ENCODE measurements around the gene ALDH8A1. TPM values are rescaled to one million over a fixed set of nuclear protein-coding genes. Genes with fewer than 3 reads are reported as not detected.

ALDH8A1 gene
- total RNA-seq, 4 donors from 2014 or later: 0.56 to 2.4 (median 1.0) TPM; not detected in 1

DNA sequence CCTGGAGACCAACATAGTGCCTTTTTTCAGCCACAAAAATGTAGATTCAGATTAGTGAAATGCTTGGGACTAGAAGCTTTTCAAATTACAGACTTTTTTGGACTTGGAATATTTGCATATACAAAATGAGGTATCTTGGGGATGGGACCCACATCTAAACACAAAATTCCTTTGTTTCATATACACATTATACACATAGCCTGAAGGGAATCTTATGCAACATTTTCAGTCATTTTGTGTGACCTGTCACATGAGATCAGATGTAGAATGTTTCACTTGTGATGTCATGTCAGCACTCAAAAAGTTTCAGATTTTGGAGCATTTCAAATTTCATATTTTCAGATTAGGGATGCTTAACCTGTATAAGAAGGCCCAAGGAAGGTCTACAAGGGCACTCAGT is 44.5 kb upstream of the ALDH8A1 start:
- H3K4me1 ChIP-seq: no peaks in the 10 kb centered on the region
- no peak overlapping the region for H3K4me3 ChIP-seq
- no peaks in the 10 kb centered on the region for H3K9me3 ChIP-seq
- no peaks in the 10 kb centered on the region for H3K27me3 ChIP-seq
- H3K27ac ChIP-seq: no peak overlapping the region
- TF ChIP-seq, protein P1, sequence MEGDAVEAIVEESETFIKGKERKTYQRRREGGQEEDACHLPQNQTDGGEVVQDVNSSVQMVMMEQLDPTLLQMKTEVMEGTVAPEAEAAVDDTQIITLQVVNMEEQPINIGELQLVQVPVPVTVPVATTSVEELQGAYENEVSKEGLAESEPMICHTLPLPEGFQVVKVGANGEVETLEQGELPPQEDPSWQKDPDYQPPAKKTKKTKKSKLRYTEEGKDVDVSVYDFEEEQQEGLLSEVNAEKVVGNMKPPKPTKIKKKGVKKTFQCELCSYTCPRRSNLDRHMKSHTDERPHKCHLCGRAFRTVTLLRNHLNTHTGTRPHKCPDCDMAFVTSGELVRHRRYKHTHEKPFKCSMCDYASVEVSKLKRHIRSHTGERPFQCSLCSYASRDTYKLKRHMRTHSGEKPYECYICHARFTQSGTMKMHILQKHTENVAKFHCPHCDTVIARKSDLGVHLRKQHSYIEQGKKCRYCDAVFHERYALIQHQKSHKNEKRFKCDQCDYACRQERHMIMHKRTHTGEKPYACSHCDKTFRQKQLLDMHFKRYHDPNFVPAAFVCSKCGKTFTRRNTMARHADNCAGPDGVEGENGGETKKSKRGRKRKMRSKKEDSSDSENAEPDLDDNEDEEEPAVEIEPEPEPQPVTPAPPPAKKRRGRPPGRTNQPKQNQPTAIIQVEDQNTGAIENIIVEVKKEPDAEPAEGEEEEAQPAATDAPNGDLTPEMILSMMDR (IDR thresholded peaks at IDR 0.05): no peak
- TF ChIP-seq POLR2AphosphoS5 (IDR thresholded peaks at IDR 0.05) (no peak), EP300 (IDR thresholded peaks at IDR 0.05) (no peak), POLR2A (IDR thresholded peaks at IDR 0.05) (no peak)
- DNase-seq (ENCODE audit: low spot score in 2 of 2): no peak
- peaks cover 42% of the 10 kb centered on the region for H3K36me3 ChIP-seq

DNA sequence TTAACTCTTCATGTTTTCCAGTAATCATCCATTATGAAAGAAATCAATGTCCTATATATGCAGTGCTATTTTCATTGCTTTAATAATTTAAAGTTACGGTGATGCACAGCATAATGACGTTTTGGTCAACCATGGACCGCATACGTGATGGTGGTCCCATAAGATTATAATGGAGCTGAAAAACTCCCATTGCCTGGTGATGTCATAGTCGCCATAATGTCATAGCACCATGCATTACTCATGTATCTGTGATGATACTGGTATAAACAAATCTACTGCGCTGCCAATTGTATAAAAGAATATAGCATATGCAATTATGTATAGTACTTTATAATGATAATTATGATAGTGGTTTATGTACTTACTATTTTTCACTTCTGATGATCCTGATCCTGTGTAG is 42.3 kb upstream of the ALDH8A1 start:
- Histone ChIP-seq H3K36me3 (peaks cover 32% of the 10 kb centered on the region), H3K27ac (no peak overlapping the region), H3K4me1 (no peaks in the 10 kb centered on the region), H3K9me3 (no peaks in the 10 kb centered on the region), H3K27me3 (no peaks in the 10 kb centered on the region), H3K4me3 (no peak overlapping the region)
- DNase-seq (ENCODE audit: low spot score in 2 of 2): no peak
- TF ChIP-seq POLR2A (IDR thresholded peaks at IDR 0.05): no peak
- TF ChIP-seq, protein P1 (IDR thresholded peaks at IDR 0.05): no peak
- no peak for TF ChIP-seq POLR2AphosphoS5 (IDR thresholded peaks at IDR 0.05)
- no peak for TF ChIP-seq EP300 (IDR thresholded peaks at IDR 0.05)
- 92% methylated on average over 6 of the region's 6 CpGs for WGBS

DNA sequence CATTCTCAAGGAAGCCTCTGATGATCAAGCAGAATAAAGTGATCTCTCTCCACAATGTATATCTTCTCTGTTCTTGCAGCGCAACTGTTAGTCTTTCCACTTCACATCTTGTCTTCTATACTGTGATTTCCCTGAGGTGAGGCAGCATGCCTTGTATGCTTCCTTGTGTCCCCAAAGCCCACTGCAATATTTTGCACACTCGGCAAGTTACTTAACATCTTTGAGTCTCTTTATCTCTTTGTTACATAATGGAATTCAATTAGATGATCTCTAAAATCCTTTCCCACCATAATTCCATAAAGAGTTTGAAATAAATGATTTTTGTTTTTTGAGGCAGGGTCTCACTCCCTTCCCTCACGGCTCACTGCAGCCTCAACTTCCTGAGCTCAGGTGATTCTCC is 40.4 kb upstream of the ALDH8A1 start:
- peaks cover 31% of the 10 kb centered on the region for H3K36me3 ChIP-seq
- H3K9me3 ChIP-seq: no peaks in the 10 kb centered on the region
- no peak overlapping the region for H3K4me3 ChIP-seq
- no peaks in the 10 kb centered on the region for H3K27me3 ChIP-seq
- WGBS: 97% methylated on average over 3 of the region's 3 CpGs
- no peak overlapping the region for H3K27ac ChIP-seq
- no peaks in the 10 kb centered on the region for H3K4me1 ChIP-seq
- TF ChIP-seq POLR2A (IDR thresholded peaks at IDR 0.05) (no peak), EP300 (IDR thresholded peaks at IDR 0.05) (no peak), POLR2AphosphoS5 (IDR thresholded peaks at IDR 0.05) (no peak)
- TF ChIP-seq, protein P1 (IDR thresholded peaks at IDR 0.05): no peak
- no peak for DNase-seq (ENCODE audit: low spot score in 2 of 2)

DNA sequence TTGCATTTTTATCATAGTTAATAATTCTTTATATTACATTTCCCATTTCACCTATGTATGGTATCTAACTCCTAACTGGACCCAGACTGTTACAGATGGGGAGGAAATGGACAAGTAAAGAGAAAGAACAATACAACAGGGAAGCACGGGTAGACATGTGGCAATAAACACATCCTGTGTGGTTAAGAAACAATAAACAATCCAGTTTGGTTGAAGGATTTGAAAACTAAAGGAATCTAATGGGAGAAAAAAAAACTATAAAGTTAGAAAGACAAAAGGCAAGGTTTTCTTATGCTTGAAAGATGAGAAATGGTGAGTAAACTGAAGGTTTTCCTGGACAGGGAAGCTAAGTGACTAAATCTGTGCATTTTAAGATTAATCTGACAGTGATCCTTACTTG is 34.9 kb upstream of the ALDH8A1 start:
- no peak for TF ChIP-seq POLR2A (IDR thresholded peaks at IDR 0.05)
- TF ChIP-seq, protein P1 (IDR thresholded peaks at IDR 0.05): no peak
- no peak for TF ChIP-seq EP300 (IDR thresholded peaks at IDR 0.05)
- TF ChIP-seq POLR2AphosphoS5 (IDR thresholded peaks at IDR 0.05): no peak
- H3K27me3 ChIP-seq: no peaks in the 10 kb centered on the region
- peaks cover 30% of the 10 kb centered on the region for H3K36me3 ChIP-seq
- no peak overlapping the region for H3K27ac ChIP-seq
- no peak for DNase-seq (ENCODE audit: low spot score in 2 of 2)
- no peak overlapping the region for H3K4me3 ChIP-seq
- no peaks in the 10 kb centered on the region for H3K9me3 ChIP-seq
- H3K4me1 ChIP-seq: no peaks in the 10 kb centered on the region
- 64% methylated on average over 1 of the region's 1 CpG for WGBS

DNA sequence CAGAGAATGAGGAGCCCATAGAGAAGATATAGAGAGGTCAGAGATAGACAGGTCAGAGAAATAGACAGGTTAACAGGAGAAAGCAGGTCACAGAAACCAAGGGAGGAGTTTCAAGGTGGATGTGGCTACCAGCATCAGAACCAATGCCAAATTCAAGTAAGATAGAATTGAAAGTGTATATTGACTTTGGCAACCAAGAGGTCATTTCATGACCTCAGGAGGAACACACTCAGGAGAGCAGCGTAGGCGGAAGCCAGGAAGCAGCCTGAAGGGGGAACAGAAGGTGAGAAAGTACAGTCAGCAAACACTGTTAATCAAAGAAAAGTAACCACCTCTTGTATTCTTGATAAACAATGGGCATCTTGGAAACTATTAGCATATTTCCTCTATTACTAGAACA is 33.9 kb upstream of the ALDH8A1 start:
- TF ChIP-seq, protein P1 (IDR thresholded peaks at IDR 0.05): no peak
- TF ChIP-seq EP300 (IDR thresholded peaks at IDR 0.05) (no peak), POLR2AphosphoS5 (IDR thresholded peaks at IDR 0.05) (no peak), POLR2A (IDR thresholded peaks at IDR 0.05) (no peak)
- 74% methylated on average over 2 of the region's 2 CpGs for WGBS
- H3K27me3 ChIP-seq: no peaks in the 10 kb centered on the region
- no peaks in the 10 kb centered on the region for H3K9me3 ChIP-seq
- no peaks in the 10 kb centered on the region for H3K4me1 ChIP-seq
- H3K4me3 ChIP-seq: no peak overlapping the region
- H3K27ac ChIP-seq: no peak overlapping the region
- H3K36me3 ChIP-seq: peaks cover 38% of the 10 kb centered on the region
- DNase-seq (ENCODE audit: low spot score in 2 of 2): no peak
